GM23338 (cell line): ENCODE measurements around the gene ADGRL3.

ENCODE experiments used
- CREB1 ChIP-seq: fragments of 250-450 bp; sonication (Bioruptor Pico); IDR thresholded peaks from 2 replicates; pipeline ENCODE4 v1.5.0; 2020; ENCODE audit warnings: low read depth, mild to moderate bottlenecking, moderate library complexity
- EZH2 ChIP-seq: fragments of 200-600 bp; sonication (generic); IDR thresholded peaks from one replicate; pipeline ENCODE4 v1.8.0; 2017; ENCODE audit warnings: antibody characterized with exemption, mild to moderate bottlenecking, low read depth; ENCODE audit not compliant: unreplicated experiment
- EZH2phosphoT487 ChIP-seq: fragments of 200-600 bp; sonication (generic); IDR thresholded peaks from one replicate; pipeline ENCODE4 v1.8.1; 2018; ENCODE audit warnings: antibody characterized with exemption; ENCODE audit not compliant: unreplicated experiment
- JUNB ChIP-seq: IDR thresholded peaks from one replicate; pipeline ENCODE4 v1.6.1; 2016; ENCODE audit warnings: antibody characterized with exemption; ENCODE audit not compliant: unreplicated experiment
- NANOG ChIP-seq: IDR thresholded peaks from 2 replicates; pipeline ENCODE4 v1.6.1; 2016; ENCODE audit warnings: antibody characterized with exemption, borderline replicate concordance
- POLR2AphosphoS5 ChIP-seq: IDR thresholded peaks from 2 replicates; pipeline ENCODE4 v1.6.1; 2016; ENCODE audit warnings: antibody characterized with exemption, low read depth
- STAT1 ChIP-seq: IDR thresholded peaks from one replicate; pipeline ENCODE4 v1.6.1; 2016; ENCODE audit warnings: antibody characterized with exemption; ENCODE audit not compliant: unreplicated experiment
- ZNF114 ChIP-seq: fragments of 250-450 bp; sonication (Bioruptor Pico); IDR thresholded peaks from 2 replicates; pipeline ENCODE4 v1.5.0; 2020; ENCODE audit warnings: mild to moderate bottlenecking, moderate library complexity
- ZNF331 ChIP-seq: fragments of 250-450 bp; sonication (Bioruptor Pico); IDR thresholded peaks from 2 replicates; pipeline ENCODE4 v1.5.0; 2020; ENCODE audit warnings: low read depth, mild to moderate bottlenecking, moderate library complexity
- TF ChIP-seq, protein P1 (sequence below), 2 experiments: fragments of 200-600 bp in 1 of 2; sonication (generic) in 1 of 2; conservative IDR thresholded peaks; 2 replicates each; pipeline versions ENCODE4 v1.5.1 to v1.6.1; 2016 to 2017; ENCODE audit warnings: antibody characterized with exemption in 2 of 2, low read depth in 2 of 2, mild to moderate bottlenecking in 2 of 2, moderate library complexity in 1 of 2
- TF ChIP-seq, protein P2 (sequence below): IDR thresholded peaks from one replicate; pipeline ENCODE4 v1.6.1; 2018; ENCODE audit warnings: antibody characterized with exemption; ENCODE audit not compliant: unreplicated experiment
- TF ChIP-seq, protein P3 (sequence below): IDR thresholded peaks from 2 replicates; pipeline ENCODE4 v1.6.1; 2016; ENCODE audit warnings: antibody characterized with exemption

DNA sequence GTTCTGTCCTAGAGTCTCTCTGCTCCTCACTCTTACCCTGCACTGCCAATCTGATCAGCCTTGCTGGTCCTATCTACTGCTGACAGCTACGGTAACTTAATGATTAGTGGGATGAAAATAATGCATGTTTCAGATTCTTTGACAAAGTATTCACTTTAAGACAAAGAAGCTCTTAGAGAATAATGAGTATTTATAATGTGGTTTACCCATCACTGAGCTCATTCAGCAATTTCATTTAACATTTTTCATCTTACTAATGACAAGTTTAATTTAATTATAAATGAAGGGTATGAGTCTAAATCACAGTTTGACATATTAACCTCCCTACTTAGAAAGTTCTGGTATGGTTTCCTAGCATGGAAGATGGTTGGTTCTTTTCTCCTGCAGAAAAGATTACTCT lies 428.2 kb downstream of the ADGRL3 start:
- TF ChIP-seq, protein P1, sequence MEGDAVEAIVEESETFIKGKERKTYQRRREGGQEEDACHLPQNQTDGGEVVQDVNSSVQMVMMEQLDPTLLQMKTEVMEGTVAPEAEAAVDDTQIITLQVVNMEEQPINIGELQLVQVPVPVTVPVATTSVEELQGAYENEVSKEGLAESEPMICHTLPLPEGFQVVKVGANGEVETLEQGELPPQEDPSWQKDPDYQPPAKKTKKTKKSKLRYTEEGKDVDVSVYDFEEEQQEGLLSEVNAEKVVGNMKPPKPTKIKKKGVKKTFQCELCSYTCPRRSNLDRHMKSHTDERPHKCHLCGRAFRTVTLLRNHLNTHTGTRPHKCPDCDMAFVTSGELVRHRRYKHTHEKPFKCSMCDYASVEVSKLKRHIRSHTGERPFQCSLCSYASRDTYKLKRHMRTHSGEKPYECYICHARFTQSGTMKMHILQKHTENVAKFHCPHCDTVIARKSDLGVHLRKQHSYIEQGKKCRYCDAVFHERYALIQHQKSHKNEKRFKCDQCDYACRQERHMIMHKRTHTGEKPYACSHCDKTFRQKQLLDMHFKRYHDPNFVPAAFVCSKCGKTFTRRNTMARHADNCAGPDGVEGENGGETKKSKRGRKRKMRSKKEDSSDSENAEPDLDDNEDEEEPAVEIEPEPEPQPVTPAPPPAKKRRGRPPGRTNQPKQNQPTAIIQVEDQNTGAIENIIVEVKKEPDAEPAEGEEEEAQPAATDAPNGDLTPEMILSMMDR (conservative IDR thresholded peaks at IDR 0.05; ENCODE audit: low read depth in 2 of 2): no peak
- TF ChIP-seq JUNB (no peak), EZH2 (no peak), POLR2AphosphoS5 (no peak), EZH2phosphoT487 (no peak), CREB1 (CRISPR knock-in tag) (no peak), ZNF331 (CRISPR knock-in tag) (no peak), ZNF114 (CRISPR knock-in tag) (no peak), STAT1 (no peak), NANOG (no peak)
- TF ChIP-seq, protein P2, sequence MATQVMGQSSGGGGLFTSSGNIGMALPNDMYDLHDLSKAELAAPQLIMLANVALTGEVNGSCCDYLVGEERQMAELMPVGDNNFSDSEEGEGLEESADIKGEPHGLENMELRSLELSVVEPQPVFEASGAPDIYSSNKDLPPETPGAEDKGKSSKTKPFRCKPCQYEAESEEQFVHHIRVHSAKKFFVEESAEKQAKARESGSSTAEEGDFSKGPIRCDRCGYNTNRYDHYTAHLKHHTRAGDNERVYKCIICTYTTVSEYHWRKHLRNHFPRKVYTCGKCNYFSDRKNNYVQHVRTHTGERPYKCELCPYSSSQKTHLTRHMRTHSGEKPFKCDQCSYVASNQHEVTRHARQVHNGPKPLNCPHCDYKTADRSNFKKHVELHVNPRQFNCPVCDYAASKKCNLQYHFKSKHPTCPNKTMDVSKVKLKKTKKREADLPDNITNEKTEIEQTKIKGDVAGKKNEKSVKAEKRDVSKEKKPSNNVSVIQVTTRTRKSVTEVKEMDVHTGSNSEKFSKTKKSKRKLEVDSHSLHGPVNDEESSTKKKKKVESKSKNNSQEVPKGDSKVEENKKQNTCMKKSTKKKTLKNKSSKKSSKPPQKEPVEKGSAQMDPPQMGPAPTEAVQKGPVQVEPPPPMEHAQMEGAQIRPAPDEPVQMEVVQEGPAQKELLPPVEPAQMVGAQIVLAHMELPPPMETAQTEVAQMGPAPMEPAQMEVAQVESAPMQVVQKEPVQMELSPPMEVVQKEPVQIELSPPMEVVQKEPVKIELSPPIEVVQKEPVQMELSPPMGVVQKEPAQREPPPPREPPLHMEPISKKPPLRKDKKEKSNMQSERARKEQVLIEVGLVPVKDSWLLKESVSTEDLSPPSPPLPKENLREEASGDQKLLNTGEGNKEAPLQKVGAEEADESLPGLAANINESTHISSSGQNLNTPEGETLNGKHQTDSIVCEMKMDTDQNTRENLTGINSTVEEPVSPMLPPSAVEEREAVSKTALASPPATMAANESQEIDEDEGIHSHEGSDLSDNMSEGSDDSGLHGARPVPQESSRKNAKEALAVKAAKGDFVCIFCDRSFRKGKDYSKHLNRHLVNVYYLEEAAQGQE: no peak
- TF ChIP-seq, protein P3, sequence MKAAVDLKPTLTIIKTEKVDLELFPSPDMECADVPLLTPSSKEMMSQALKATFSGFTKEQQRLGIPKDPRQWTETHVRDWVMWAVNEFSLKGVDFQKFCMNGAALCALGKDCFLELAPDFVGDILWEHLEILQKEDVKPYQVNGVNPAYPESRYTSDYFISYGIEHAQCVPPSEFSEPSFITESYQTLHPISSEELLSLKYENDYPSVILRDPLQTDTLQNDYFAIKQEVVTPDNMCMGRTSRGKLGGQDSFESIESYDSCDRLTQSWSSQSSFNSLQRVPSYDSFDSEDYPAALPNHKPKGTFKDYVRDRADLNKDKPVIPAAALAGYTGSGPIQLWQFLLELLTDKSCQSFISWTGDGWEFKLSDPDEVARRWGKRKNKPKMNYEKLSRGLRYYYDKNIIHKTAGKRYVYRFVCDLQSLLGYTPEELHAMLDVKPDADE: no peak
